HG03571 (cell line): ENCODE measurements around the gene SMARCB1.

ENCODE experiments used
- ATAC-seq: cut with Tn5 transposase; IDR thresholded peaks from one replicate; pipeline ENCODE4 v1.9.1; 2021; ENCODE audit not compliant: unreplicated experiment

Gene SMARCB1

GRCh38 chr22:23874871-23875270 lies 88.1 kb downstream of the SMARCB1 start:
- ATAC-seq = no peak

- no peak for ATAC-seq
Measured at GRCh38 chr22:23875801-23876200, 89.0 kb downstream of the SMARCB1 start.

- ATAC-seq = no peak
Measured at GRCh38 chr22:23877566-23877965, 90.8 kb downstream of the SMARCB1 start.

GRCh38 chr22:23878219-23878618 lies 91.5 kb downstream of the SMARCB1 start:
- ATAC-seq = no peak

GRCh38 chr22:23882370-23882769 lies 95.6 kb downstream of the SMARCB1 start:
- no peak for ATAC-seq

GRCh38 chr22:23883658-23884057 lies 96.9 kb downstream of the SMARCB1 start:
- no peak for ATAC-seq

GRCh38 chr22:23884140-23884539 lies 97.4 kb downstream of the SMARCB1 start:
- no peak for ATAC-seq
